ENCODE results near the gene CPLANE2. TPM values are rescaled to one million over a fixed set of nuclear protein-coding genes. Genes with fewer than 3 reads are reported as not detected.

The CPLANE2 gene
- total RNA-seq, 4 donors from 2014 or later: 6.0 to 17.2 (median 10.4) TPM

GRCh38 chr1:16275591-16275990 is 38.6 kb upstream of the CPLANE2 start:
- DNase-seq (ENCODE audit: low spot score in 2 of 2): no peak
- no peak for TF ChIP-seq POLR2A (IDR thresholded peaks at IDR 0.05)
- TF ChIP-seq CTCF (IDR thresholded peaks at IDR 0.05): no peak
- intact Hi-C loops (cut with DNase I; ENCODE audit: low total_unique reads): no loop called here
- no peak overlapping the region for H3K4me3 ChIP-seq (ENCODE audit: low read depth, poor library complexity, severe bottlenecking)
- WGBS, 2 donors: 93 to 95% methylated on average over 7 of the region's 7 CpGs

DNA sequence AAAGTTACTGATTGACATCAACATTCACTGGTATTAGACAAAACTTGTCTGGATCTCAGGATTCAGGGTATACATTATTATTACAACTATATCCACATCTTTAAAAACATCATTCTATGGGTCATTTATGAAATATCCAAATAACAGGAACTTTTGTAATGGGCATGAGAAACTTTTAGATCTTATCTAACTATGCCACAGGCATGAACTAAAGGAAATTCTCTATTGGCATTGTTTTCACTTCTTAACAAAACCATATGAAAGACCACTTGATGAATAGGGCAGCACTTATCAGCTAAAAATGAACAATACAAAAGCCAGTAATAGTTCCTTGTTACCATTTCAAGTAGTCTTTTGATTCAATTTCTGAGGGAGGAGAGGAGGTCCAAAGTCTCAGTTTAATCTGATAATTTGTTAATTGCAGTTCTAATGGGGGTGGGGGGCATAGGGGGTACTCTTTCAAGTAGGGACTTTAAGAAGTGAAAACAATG is 30.8 kb upstream of the CPLANE2 start:
- no peak overlapping the region for H3K4me3 ChIP-seq (ENCODE audit: low read depth, poor library complexity, severe bottlenecking)
- no peak for TF ChIP-seq POLR2A (IDR thresholded peaks at IDR 0.05)
- no peak for TF ChIP-seq CTCF (IDR thresholded peaks at IDR 0.05)
- DNase-seq (ENCODE audit: low spot score in 2 of 2): no peak
- intact Hi-C loops (cut with DNase I; ENCODE audit: low total_unique reads): no loop called here

DNA sequence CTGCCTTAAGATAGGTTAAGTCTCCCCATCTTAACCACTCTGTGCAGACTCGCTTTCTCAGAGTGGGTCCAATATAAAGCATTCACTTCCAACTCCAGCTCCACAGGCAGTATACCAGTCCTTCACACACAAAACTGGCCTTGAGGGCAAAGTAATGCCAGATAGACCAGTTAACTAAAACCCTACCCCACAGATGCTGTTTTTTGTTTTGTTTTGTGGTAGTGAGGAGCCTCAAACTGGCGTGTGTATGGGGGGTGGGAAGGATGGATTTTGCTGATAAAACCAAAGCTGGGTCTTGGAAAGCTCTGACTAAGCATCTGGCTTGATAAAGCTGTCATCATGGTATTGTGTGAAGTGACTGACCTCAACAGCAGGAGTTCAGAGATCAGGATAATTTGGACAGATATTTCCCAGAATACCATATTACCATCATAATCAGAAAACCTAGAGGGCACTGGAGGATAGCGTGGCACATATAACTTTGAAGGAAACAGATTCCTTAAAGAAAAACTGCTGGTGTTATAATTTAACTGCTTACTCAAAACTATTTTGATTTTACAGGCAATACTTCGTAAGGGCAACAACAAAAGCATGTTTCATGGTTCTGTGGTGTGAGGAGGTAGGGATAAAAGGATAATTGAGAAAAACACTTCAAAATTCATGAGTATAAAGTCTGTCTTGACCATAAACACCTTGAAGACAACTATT is 29.6 kb upstream of the CPLANE2 start:
- intact Hi-C loops (cut with DNase I; ENCODE audit: low total_unique reads): no loop called here
- 83 to 89% methylated on average over 4 of the region's 4 CpGs for WGBS, 2 donors
- TF ChIP-seq CTCF (IDR thresholded peaks at IDR 0.05): no peak
- no peak for TF ChIP-seq POLR2A (IDR thresholded peaks at IDR 0.05)
- no peak overlapping the region for H3K4me3 ChIP-seq (ENCODE audit: low read depth, poor library complexity, severe bottlenecking)
- DNase-seq (ENCODE audit: low spot score in 2 of 2): peak in 1 of 2 donors; percentile 28

- no peak overlapping the region for H3K4me3 ChIP-seq (ENCODE audit: low read depth, poor library complexity, severe bottlenecking)
- no peak for DNase-seq (ENCODE audit: low spot score in 2 of 2)
- TF ChIP-seq CTCF (IDR thresholded peaks at IDR 0.05) (no peak), POLR2A (IDR thresholded peaks at IDR 0.05) (no peak)
- intact Hi-C loops (cut with DNase I; ENCODE audit: low total_unique reads): no loop called here
- WGBS, 2 donors: 85 to 88% methylated on average over 1 of the region's 1 CpG
Measured at GRCh38 chr1:16262067-16262466, 25.1 kb upstream of the CPLANE2 start.

GRCh38 chr1:16260814-16261213 is 23.8 kb upstream of the CPLANE2 start:
- no peak for TF ChIP-seq CTCF (IDR thresholded peaks at IDR 0.05)
- no peak for TF ChIP-seq POLR2A (IDR thresholded peaks at IDR 0.05)
- intact Hi-C loops (cut with DNase I; ENCODE audit: low total_unique reads): no loop called here
- WGBS, 2 donors: 94% methylated on average over 1 of the region's 1 CpG
- no peak overlapping the region for H3K4me3 ChIP-seq (ENCODE audit: low read depth, poor library complexity, severe bottlenecking)
- DNase-seq (ENCODE audit: low spot score in 2 of 2): no peak
